Measurements from ENCODE around the gene PSMD8. TPM values are rescaled to one million over a fixed set of nuclear protein-coding genes. Genes with fewer than 3 reads are reported as not detected.

Gene PSMD8
- total RNA-seq, 1 donor from 2014 or later, result 162 TPM

DNA sequence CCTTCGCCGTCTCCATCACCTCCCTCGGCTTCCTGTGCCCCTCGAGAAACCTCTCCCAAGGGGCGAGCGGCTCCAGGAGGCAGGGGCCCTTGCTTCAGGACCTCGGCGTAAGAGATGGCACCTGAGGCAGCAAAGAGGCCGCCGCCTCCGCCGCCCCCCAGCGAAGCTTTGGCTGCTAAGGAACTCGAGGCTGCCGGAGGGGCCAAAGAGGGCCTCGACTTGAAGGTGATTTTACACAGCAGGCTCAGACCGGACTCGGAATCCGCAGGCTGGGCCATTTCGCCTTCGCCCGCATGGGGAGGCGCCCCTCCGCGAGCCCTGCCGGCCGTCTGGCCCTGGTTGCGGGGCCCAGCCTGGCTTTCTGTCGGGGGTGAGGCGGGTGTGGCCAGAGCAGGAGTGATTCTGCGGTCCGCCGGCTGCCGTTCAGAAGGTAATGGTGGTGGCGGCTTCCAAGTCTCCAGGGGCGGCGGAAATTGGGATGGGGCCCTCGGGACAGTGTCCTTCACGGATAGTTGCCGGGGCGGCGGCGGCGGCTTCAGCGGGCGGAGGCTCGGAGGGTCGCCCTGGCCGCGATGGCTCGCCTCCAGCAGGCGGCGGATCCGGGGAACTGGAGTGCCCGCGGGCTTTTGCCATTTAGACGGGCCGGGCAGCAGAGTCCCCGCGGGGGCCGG is 12.1 kb downstream of the PSMD8 start:
- H3K4me1 Mint-ChIP-seq (ENCODE audit: unreplicated experiment), result peaks cover 13% of the 10 kb centered on the region
- H3K36me3 Mint-ChIP-seq (ENCODE audit: unreplicated experiment), result peaks cover 18% of the 10 kb centered on the region
- TF ChIP-seq, protein P1, sequence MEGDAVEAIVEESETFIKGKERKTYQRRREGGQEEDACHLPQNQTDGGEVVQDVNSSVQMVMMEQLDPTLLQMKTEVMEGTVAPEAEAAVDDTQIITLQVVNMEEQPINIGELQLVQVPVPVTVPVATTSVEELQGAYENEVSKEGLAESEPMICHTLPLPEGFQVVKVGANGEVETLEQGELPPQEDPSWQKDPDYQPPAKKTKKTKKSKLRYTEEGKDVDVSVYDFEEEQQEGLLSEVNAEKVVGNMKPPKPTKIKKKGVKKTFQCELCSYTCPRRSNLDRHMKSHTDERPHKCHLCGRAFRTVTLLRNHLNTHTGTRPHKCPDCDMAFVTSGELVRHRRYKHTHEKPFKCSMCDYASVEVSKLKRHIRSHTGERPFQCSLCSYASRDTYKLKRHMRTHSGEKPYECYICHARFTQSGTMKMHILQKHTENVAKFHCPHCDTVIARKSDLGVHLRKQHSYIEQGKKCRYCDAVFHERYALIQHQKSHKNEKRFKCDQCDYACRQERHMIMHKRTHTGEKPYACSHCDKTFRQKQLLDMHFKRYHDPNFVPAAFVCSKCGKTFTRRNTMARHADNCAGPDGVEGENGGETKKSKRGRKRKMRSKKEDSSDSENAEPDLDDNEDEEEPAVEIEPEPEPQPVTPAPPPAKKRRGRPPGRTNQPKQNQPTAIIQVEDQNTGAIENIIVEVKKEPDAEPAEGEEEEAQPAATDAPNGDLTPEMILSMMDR (IDR thresholded peaks at IDR 0.05), result no peak
- DNase-seq (ENCODE audit: extremely low spot score, unreplicated experiment), result no peak
- no peak overlapping the region for H3K4me3 Mint-ChIP-seq (ENCODE audit: unreplicated experiment)
- H3K27ac Mint-ChIP-seq (ENCODE audit: unreplicated experiment), result no peak overlapping the region
- H3K27me3 Mint-ChIP-seq (ENCODE audit: unreplicated experiment), result no peaks in the 10 kb centered on the region
- no peaks in the 10 kb centered on the region for H3K9me3 Mint-ChIP-seq (ENCODE audit: unreplicated experiment)

DNA sequence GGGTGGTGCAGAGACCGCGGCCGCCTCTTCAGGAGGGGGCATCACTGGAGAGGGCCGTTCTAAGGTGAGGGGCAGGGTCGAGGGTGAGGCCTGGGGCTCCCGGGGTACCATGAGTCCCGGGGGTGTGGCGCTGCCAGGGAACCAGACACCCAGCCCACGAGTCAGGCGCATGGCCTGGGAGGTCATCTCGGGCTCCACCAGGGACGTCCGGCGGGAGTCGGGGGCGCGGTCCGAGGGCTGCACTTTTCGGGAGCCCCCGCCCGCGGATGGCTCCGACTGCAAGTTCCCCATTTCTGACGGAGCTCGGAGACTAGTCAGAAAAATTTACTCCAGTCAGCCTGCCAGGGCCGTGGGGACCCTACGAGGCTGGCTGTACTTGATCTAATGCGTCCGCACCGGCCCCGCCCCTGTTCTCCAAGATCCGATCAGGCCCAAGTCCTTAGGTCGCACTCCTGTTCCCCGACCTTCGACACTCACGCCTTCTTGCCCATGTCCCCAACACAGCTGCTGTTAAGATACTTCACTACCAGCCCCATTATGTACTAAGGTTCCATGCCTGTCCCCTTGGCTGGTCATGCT is 12.7 kb downstream of the PSMD8 start:
- no peak for DNase-seq (ENCODE audit: extremely low spot score, unreplicated experiment)
- H3K36me3 Mint-ChIP-seq (ENCODE audit: unreplicated experiment), result peaks cover 13% of the 10 kb centered on the region
- no peaks in the 10 kb centered on the region for H3K9me3 Mint-ChIP-seq (ENCODE audit: unreplicated experiment)
- H3K4me1 Mint-ChIP-seq (ENCODE audit: unreplicated experiment), result peaks cover 13% of the 10 kb centered on the region
- no peaks in the 10 kb centered on the region for H3K27me3 Mint-ChIP-seq (ENCODE audit: unreplicated experiment)
- TF ChIP-seq, protein P1 (IDR thresholded peaks at IDR 0.05), result no peak
- H3K4me3 Mint-ChIP-seq (ENCODE audit: unreplicated experiment), result peak overlapping the region; percentile 92
- H3K27ac Mint-ChIP-seq (ENCODE audit: unreplicated experiment), result peak overlapping the region; percentile 87

DNA sequence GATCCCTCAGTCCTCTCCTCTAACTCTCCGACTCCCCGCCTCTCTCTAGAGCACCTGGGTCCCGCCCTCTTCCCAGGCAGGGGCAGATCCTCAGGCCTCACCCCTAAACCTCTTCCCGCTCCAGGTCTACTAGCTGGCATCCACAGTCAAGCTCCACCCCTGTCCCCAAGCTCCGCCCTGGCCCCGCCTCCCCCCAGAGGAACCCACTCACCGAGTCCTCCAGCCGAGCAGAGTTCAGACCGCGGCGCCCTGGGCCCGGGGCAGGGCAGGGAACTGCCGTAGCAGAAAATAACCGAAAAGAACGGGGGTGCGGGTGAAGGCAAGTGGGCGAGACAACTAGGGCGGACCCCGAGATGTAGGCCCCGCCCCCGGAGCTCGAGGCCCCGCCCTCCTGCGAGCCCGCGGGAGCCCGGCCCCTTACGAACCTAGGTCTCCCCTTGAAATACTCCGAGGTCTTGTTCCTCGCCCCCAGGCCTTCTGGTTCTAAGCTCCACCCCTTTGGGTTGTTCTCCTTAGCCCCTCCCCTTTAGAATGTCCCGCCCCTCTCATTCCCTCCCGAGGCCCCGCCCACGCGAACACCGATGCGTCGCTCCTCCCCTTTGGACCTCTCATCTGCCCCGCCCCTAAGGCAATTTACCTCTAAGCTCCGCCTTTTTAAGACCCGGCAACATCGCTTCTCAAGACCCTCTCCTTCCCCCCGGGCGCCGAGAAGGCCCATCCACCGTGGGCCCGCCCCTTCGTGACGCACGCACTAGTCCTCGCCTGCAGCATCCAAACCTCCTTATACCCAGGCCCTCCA is 13.4 kb downstream of the PSMD8 start, which contains the start of gene GGN:
Gene GGN (minus strand): TSS at position 485 of the 799 bp plus-strand sequence. CDS start 773 bp downstream, outside the sequence.
- Mint-ChIP-seq H3K4me1 (ENCODE audit: unreplicated experiment) (peaks cover 15% of the 10 kb centered on the region), H3K27ac (ENCODE audit: unreplicated experiment) (peak within 1 kb of the TSS; percentile 90), H3K27me3 (ENCODE audit: unreplicated experiment) (no peaks in the 10 kb centered on the region), H3K4me3 (ENCODE audit: unreplicated experiment) (peak within 1 kb of the TSS; percentile 92), H3K36me3 (ENCODE audit: unreplicated experiment) (peaks cover 12% of the 10 kb centered on the region), H3K9me3 (ENCODE audit: unreplicated experiment) (no peaks in the 10 kb centered on the region)
- TF ChIP-seq, protein P1 (IDR thresholded peaks at IDR 0.05), result no peak
- DNase-seq (ENCODE audit: extremely low spot score, unreplicated experiment), result peak; percentile 96

DNA sequence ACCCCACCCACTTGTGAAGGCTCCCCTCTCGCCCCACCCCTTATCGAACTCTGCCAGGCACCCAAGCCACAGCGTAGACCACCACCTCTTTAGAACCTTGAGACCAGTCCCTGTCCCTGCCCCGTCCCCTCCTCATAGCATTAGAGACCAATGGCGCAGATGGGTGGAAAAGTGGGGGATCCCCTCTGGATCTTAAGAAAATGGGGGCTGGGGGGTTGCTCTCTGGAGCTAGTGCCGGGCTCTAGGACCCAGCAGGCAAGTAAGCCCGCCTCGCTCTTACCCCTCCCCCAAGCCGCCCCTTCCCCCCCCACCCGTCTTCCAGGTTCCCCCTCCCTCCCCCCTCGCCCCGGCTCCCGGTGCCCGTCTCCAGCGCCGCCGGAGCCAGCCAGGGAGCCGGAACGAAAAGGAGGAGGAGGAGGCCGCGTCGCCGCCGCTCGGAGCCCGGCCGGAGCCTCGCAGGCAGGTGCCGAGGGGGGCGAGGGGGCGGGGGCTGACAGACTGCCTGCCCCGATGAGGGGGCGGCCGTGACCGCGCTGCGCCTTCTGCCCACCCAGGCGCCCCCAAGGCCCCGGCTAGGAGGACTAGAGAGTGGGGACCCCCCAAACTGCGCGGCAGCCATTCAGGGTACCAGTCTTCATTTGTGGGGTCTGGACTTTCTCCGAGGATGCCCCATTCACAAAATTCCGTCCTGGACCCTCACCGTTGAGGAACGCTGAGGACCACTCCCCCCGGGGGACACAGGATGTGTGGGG is 14.2 kb downstream of the PSMD8 start, which contains the start of gene SPRED3:
Gene SPRED3 (plus strand): TSS at position 349 of the 752 bp plus-strand sequence. CDS start 1,606 bp downstream, outside the sequence.
- TF ChIP-seq, protein P1 (IDR thresholded peaks at IDR 0.05), result no peak
- Mint-ChIP-seq H3K27me3 (ENCODE audit: unreplicated experiment) (no peaks in the 10 kb centered on the region), H3K4me1 (ENCODE audit: unreplicated experiment) (peaks cover 16% of the 10 kb centered on the region), H3K27ac (ENCODE audit: unreplicated experiment) (peak within 1 kb of the TSS; percentile 90), H3K4me3 (ENCODE audit: unreplicated experiment) (peak within 1 kb of the TSS; percentile 92), H3K9me3 (ENCODE audit: unreplicated experiment) (no peaks in the 10 kb centered on the region), H3K36me3 (ENCODE audit: unreplicated experiment) (peaks cover 7% of the 10 kb centered on the region)
- DNase-seq (ENCODE audit: extremely low spot score, unreplicated experiment), result no peak

Measured in osteocyte (in vitro differentiated cells).